ENCODE results near the gene GPR119.
A peak's percentile ranks its signal among the peaks of the same experiment; 100 is the strongest.
"Not testable (repeated sequence)": the region's sequence is repeated elsewhere in the genome, so short reads cannot be mapped to it uniquely, and the experiment has no call there.

Gene GPR119

DNA sequence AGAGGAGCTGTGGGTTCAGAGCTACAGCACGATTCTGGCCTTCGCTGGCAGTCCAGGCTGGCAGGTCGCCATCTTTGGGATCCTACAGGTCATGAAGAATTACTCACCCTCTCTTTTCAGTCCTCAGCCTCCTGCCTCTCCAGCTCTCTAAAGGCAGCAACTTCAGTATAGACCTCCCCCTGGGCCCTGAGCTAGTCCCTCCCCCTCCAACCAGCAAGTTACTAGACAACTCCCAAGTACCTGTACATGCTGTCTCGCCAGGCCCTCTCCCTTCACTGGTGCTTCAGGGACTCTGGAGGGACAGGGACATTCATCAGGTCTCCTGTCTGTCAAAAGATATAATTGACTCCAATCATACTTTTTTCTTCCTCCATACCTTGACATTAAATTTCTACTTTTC lies at the start of gene GPR119:
Gene GPR119, minus strand, starts transcription at position 155 of the 400 bp plus-strand sequence. CDS start 227 bp downstream, outside the sequence.
- DNase-seq, result no peak

DNA sequence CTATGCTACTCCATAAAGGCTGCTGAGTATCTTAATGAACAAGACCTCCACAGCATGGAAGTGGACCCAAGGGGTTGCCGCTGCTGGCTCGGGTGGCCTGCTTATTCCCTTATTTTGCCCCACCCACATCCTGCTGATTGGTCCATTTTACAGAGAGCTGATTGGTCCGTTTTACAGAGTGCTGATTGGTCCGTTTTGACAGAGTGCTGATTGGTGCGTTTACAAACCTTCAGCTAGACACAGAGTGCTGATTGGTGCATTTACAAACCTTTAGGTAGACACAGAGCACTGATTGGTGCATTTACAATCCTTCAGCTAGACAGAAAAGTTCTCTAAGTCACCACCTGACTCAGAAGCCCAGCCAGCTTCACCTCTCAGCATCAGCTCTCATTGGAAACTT lies 43.8 kb upstream of the GPR119 start:
- not testable (repeated sequence) for DNase-seq

DNA sequence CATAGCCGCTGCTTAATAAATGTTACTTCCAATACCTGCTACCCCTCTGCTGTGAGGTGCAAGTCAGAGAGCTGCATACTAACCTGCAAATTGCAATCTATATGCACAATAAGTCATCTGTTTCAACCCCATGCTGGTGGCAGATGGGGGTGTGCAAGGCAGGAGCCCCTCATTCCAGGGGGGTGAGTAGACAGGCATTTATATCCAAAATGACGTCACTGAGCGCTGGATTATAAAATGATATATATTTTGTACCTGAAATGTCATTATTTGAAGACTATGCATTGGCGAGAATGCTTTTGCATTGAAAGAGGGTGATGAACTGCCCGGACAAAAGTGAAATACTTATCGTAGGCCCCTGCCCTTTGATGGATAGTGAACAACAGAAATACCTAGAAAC lies 41.1 kb upstream of the GPR119 start:
- DNase-seq, result no peak

DNA sequence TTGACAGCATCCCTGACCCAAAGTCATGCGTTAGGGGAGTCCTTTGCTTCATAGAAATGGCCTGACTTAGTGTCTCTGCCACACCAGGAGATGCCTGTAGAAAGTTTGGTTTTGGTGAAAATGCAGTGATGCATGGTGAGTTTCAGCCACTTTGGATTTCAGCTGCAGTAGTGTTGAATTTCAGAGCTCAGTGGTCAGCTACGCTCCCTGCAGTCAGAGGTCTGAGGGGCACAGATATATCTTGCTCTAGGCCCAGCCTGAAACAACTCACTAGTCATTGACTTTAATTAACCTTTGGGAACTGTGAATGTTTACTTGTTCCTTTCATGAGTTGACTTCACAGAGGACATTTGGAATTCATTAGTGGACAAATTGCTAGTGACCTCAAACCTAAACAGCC lies 33.8 kb upstream of the GPR119 start:
- DNase-seq, result no peak

DNA sequence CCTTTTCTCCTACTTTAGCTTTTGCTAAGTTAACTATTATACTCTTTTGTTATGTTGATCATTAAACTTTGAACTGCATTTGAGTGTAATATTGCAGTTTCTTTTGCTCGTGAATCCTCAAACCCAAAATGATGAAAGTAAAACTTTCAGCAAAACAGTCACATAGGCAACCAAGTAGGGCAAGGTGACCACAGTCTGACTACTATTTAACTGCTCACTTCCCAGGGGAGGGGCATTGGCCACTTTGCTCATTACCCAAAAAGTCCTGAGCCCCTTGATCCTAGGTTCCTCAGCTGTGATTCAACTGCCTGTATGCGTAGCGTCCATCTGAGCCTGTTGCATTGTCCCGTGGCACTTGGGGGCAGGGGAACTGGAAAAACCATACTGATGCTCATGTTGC lies 33.3 kb upstream of the GPR119 start:
- no peak for DNase-seq

DNA sequence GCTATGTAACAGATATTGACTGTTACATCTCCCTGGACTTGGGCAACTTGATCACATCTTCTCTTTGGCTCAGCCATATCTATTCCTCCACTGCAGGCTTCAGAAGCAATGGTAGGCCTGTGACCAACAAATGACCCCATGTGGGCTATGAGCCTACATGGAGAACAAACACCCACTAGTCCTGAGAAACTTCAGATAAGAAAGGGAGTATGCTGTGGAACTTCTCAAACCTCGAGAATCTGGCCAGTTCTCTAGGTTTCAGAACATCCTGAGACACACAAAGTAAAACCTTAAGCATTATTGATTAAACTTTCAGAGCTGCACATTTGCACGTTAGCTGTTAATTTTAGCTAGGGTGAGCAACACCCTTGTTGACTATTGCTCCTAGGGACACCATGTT lies 32.6 kb upstream of the GPR119 start:
- no peak for DNase-seq

DNA sequence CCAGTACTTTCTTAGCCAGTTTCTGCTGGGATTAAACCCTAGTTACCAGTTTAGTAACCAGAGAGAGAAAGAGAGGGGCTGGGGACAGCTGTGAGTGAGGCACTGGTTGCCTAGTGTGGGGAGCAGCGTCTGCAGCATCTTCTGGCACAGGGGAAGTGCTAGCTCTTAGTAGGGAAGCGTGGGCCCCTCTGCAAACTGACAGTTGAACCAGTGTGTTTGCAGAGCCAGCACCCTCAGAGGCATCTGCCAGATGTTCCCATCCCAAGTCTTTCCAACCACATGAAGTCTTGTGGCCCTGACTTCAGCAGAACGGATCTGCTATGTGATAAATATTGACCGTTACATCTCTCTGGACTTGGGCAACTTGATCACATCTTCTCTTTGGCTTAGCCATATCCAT lies 31.3 kb upstream of the GPR119 start:
- no peak for DNase-seq

DNA sequence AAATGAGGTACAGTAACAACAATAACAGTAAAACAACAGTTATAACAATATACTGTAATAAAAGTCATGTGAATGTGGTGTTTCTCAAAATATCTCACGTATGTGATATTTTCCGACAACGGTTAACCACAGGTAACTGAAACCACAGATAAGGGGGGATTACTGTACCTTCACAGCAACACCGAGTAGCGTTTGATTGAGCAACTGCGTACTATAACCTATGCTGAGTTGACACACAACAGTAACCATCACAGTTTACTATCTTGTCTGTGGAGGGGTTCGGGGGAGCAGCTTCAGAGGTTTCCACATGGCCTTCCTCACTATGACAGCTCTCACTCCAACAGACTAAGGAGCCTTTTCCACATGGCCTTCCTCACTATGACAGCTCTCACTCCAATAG lies 29.7 kb upstream of the GPR119 start:
- DNase-seq, result no peak

DNA sequence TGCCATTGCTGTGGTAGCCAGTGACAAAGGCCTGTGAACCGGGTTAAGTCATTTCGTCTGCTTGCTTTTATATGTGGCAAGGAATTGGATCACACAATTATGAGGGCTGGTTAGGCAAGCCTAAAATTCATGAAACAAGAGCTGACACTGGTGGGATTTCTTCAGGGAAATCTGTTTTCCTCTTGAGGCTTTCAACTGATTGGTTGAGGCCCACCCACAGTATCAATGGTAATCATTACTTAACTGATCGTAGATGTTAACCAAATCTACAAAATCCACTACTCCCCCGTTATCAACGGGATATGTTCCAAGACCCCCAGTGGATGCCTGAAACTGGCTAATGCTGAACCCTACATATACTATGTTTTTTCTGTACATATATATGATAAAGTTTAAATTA lies 29.3 kb upstream of the GPR119 start:
- no peak for DNase-seq

DNA sequence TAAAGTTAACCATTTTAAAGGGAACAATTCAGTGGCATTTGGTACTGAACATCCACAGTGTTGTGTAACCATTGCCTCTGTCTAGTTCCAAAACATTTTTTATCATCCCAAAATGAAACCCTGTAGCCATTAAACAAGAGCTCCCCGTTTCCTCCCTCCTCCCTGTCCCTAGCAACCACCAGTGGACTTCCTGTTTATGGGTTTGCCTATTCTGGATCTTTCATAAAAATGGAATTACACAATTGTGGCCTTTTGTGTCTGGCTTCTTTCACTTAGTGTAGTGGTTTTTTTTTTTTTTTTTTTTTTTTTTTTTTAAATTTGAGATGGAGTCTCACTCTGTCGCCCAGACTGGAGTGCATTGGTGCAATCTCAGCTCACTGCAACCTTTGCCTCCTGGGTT lies 27.9 kb upstream of the GPR119 start:
- DNase-seq, result no peak

DNA sequence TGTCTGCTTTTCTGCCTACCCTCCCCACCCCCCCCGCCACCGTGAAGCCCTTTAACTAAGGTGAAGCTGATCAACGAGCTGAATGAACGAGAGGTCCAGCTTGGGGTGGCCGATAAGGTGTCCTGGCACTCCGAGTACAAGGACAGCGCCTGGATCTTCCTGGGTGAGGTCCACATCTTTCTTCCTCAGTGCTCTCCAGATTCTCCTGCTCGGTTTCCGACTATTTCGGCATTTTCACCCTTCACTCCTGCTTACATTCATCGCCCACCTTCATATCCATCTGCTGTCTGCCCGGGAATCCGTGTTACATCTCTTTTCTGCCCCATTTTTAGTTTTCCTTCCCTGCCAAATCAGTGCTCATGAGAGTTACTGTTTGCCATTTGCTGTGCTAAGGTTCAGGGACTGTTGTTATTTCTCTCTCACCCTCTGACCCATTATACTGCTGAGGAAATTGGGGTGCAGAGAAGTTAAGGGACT lies 16.8 kb upstream of the GPR119 start:
- DNase-seq, result no peak

DNA sequence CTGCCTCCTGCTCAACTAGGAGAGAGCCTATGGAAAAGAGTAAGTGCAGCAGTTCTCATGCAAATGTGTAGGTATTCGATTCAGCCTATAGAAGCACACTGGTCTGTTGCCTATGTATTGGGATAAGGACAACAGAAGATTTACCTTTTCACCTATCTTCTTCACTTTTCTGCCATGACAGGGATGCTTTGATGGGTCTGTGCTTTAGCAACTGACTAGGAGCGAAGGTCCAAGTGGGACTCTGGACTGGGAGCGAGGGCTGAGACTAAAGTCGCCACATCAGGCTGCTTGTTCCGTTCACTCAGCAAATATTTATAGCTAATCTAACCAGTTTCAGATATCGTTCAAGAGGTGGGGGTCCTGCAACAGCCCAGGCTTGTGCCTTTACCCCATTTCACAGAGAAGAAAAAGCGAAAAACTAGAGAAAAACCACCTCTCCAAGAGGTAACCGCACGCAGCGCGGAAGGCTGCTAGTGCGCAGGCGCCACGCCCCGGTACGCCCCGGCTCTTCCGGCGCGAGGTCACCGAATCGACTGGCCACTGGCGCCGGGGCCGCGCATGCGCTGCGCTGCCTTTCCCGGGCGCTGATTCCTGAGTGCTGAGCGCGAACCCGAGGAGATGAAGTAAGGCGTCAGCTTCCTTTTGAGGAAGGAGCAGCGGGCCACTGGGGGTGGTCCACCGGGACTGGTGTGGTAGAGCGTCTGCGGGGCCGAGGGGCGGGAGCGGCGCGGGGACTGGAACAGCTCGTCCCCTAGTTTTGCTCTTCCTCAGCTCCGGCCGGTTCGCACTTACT lies 16.1 kb upstream of the GPR119 start, which contains the start of gene RBMX2:
Gene RBMX2, plus strand, starts transcription at position 573 of the 793 bp plus-strand sequence. Its CDS starts 46 bp downstream, at position 619.
- DNase-seq, result peak; percentile 17

DNA sequence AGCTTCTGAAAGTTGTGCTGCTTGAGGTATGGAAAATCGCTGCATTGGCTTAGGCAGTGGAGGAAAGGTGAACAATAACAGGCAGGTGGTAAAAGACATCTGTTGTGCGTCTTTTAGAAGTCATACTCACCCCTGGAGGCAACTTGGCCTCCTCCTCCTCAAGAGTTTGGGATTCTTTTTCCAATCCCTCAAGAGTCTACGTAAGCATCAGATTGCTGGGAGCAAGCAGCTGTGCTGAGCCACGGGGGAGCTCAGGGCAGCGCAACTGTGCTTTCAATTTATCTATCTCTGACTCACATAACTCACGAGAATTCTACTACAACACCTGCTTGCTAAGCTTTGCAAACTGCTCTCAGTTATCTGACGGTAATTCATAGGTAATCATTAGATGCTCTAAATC lies 9.9 kb upstream of the GPR119 start:
- DNase-seq, result no peak

DNA sequence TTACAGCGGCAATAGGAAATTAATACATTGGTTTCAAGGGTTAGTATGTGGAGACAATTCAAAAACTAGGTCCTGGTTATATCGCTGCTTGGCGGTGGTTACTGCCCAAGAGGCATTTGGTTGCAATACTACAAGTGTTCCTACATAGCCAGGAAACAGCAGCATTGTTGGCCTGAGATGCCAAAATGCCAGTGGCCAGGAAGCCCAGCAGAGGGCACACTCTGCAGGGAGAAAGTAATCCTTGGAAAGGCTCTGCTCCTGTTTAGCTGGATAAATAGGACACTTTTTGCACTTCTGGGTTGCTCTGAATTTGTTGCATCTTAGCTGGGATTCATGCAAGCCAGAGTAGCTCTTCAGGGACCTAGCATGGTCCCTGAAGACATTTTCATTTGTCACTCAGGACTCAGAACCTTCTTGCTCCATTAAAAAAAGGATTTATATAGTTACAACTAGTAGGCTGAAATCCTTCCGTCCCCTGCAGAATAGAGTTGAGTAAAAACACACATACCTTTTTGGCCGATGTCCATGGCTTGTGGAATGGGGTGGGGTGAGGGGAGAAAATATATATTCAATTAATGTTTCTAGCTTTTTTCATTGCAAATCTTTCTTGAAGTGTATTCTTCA lies 8.1 kb upstream of the GPR119 start:
- DNase-seq, result no peak

DNA sequence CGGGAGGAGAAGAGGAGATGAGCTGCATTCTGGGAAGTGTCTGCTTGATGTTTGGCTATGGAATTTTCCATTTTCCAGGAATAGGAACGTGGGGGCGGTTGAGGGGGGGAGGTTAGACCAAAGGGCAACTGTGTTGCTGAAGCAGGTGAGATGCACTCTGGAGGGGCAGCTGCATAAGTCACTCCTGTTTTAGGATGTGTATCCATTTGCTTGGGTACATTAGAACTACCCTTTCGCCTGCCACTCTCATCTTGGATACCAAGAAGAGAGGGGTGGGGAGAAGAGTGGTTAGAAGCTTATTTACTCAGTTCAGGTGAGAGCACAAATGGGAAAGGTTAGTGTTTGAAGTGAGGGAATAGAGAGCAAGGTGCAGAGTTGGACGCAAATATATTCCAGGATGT lies 934 bp upstream of the GPR119 start:
- DNase-seq, result no peak

DNA sequence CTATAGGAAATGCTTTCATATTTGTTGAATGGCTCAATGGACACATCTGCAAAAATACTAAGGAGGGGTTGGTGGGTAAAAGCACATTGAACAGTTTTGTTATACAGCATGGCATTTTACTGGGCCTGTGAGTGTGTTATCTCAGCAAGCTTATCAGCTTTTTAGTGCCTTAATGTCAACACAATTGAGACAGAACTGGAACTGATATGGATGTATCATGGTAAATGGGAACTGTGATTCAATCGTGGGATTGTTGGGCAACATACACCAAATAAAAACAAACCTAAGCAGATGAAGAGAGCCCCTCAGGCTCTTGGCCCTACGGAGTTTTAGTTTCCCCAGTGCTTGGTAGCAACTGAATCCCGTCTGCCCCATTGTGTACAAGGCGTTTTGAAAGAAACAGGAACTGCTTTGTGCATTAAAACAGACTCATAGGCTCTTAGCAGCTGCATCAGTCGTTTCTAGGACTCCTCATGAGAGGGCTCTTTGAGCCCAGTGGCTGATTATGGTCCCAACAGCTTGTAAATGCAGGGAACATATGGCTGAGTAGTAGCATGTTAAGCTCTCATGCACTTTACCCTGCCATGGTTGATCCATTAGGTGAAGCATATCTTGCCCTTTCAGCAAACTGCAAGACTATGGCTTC lies 7.3 kb downstream of the GPR119 start:
- DNase-seq, result no peak

DNA sequence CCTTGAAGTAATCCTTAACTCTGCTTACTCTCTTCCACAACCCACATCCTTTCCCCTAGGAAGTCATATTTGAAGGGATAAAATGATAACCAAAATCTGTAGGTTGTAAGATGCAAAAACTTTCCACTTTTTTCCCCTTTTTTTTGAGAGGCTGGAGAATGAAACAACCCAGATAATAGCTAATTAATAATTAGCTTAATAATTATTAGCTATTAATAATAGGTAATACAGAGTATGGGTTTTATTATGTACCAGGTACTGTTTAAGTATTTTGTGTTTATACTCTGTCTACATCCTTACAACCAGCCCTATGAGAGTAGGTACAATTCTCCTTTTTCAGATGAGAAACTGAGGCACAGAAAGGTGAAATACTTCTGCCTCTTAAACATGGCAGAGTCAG lies 9.4 kb downstream of the GPR119 start:
- DNase-seq, result no peak

DNA sequence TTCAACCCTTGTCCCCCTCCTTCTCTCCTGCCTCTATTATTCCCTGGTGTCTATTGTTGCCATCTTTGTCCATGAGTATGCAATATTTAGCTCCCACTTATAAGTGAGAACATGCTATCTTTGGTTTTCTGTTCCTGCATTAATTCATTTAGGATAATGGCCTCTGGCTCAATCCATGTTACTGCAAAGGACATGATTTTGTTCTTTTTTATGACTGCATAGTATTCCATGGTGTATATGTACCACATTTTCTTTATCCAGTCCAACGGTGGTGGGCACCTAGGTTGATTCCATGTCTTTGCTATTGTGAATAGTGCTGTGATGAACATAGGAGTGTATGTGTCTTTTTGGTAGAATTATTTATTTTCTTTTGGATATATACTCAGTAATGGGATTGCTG lies 33.4 kb downstream of the GPR119 start:
- not testable (repeated sequence) for DNase-seq

DNA sequence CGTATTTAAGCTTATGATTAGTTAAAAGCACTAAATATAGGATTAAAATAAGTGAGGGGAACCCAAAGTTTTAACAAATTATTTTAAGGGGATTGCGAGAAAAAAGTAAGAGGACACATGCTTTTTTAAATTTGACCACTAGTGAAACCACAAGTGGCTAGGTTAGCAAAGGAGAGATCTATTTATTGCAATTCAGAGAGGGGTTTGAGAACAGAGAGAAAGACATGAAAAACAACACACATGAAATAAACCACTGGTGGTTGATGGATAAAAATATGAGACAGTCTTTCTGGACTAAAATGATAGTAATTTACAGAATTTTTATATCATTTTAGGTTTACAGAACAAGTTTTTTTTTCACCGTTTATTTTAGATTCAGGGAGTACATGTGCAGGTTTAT lies 33.9 kb downstream of the GPR119 start:
- DNase-seq, result no peak

DNA sequence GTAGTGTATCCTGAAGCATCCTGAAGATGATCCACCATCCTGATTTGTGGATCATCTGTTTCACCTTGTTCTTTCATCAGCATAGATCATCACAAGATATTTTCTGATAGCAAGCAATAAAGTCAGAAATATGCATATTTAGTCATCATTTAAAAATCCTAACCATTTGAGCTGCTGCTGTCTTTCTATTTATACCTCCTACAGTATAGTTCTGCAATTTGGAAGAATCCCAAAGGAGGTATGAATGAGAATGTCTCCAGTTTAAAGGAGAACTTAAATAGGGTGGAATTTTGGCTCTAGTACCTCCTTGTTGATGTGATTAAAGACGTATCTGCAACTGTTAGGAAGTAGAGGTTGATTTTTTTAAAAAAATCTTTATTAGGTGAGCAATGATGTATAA lies 38.2 kb downstream of the GPR119 start:
- DNase-seq, result no peak

DNA sequence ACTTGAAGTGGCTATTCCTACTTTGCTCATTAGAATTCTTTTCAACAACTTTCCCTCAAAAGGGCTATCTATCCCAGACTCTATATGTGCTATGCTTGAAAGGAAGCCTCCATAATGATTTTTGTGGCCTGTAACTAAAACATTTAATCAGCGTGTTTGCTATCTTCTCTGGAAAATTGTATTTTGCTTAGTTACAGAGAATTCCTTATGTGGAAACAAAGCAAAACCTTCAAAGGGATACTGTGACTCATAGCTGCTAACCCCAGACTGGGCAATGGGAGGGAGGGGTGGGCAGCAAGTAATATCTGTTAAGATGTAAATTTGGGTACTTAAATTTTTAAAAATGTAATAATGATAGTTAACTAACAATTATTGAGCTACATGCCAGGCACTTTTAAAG lies 42.1 kb downstream of the GPR119 start:
- DNase-seq, result no peak

DNA sequence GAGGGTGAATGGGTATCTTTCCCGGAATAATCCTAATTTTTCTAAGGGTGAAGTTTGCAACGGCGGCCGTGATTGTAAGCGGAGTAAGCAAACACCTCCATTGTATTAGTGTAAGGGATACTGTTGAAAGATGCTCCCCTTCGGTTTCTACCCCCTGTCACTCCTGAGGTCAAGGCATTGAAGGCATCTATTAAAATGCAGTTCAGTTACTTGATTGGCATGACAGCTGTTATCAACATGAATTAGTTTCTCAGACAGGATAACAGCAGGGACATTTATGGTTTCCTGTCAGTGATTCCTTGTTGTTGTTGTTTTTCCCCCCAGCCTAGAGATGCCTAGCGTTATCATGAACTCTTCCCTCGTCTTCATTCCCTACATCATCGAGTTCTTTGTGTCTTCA lies 45.2 kb downstream of the GPR119 start:
- no peak for DNase-seq

DNA sequence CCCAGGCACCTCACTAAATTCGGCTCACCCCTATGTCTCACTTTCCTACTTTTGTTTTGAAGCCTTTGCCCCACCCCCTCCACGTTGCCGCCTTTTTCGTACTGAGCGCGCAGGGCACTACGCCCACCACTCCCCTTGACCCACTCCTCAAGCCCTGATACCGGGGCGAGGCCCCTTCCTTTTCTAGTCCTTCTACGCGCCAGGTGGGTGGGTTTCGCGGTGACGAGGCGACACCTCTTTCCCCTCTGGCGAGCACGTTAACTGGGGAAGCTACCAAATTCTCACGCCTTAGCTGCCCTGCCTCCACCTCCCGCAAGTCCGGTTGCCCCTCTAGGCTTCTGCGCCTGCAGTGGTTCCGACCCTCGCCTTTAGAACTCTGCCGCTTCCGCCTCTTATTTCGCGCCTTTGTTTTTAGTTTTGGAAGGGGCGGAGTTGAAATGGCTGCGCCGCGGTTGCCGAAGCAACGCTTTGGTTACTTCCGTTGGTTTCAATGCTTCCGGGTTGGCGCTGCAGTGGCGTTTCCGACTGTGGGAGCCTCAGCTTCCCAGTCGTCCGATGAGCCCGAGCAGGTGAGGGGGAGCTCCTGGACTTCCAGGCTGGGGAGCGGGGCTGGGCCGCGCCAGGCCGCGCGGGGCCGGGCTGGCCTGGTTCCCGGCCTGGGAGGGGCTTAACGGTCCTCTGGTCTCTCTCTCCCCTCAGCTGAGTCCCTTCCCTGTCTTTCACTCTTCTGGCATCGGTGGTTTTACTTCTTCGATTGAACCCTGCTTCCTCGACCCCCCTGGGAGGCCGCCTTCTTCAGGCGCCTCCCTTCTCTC lies 45.9 kb downstream of the GPR119 start, which contains the start of gene SLC25A14:
Gene SLC25A14, plus strand, starts transcription at position 512 of the 815 bp plus-strand sequence. CDS start 360 bp downstream, outside the sequence.
- DNase-seq, result peak; percentile 58
